ENCODE results near the gene KIF20B. TPM values are rescaled to one million over a fixed set of nuclear protein-coding genes. Genes with fewer than 3 reads are reported as not detected.
"Not testable (repeated sequence)": the region's sequence is repeated elsewhere in the genome, so short reads cannot be mapped to it uniquely, and the experiment has no call there.

Gene KIF20B
- total and polyA plus RNA-seq, 2 of the 8 experiments (the other 6 are each of a cell fraction or from before 2014, with no cell fraction given) = 4.5 to 72.0 TPM

DNA sequence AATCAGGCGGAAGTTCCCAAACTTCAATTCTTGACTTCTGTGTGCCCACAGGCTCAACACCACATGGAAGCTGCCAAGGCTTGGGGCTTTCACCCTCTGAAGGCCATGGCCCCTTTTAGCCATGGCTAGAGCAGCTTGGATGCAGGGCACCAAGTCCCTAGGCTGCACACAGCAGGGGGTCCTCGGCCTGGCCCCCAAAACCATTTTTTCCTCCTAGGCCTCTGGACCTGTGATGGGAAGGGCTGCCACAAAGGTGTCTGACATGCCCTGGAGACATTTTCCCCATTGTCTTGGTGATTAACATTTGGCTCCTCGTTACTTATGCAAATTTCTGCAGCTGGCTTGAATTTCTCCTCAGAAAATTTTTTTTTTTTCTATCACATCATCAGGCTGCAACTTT is 117.6 kb downstream of the KIF20B start:
- CTCF ChIA-PET (ENCODE audit: partially characterized antibody); DNase-seq (ENCODE audit: low read depth in 1 of 2, low spot score in 2 of 2); H3K4me3 ChIP-seq (ENCODE audit: extremely low read depth in 1 of 4, insufficient read depth in 2 of 4, low read depth in 3 of 4, low read length in 4 of 4); H2AK5ac ChIP-seq (ENCODE audit: low read depth, low read length); H2BK12ac ChIP-seq (ENCODE audit: low read depth, low read length); H2BK20ac ChIP-seq (ENCODE audit: low read length); H3K23me2 ChIP-seq (ENCODE audit: low read depth, low read length); H2AFZ ChIP-seq (ENCODE audit: low read length); H3K23ac ChIP-seq (ENCODE audit: insufficient read length); H3K14ac ChIP-seq (ENCODE audit: insufficient read length); H3K9me3 ChIP-seq (ENCODE audit: insufficient read depth in 2 of 2, low read depth in 1 of 2, low read length in 1 of 2); H4K8ac ChIP-seq (ENCODE audit: extremely low read depth, insufficient read depth, low read length); H4K91ac ChIP-seq (replicated peaks; ENCODE audit: insufficient read length, low read length); H2BK15ac ChIP-seq (ENCODE audit: low read length); H3K4me2 ChIP-seq (ENCODE audit: insufficient read depth in 1 of 2, low read depth in 2 of 2, low read length in 2 of 2); H3K56ac ChIP-seq (replicated peaks; ENCODE audit: insufficient read length, low read depth, low read length); H3K9ac ChIP-seq (replicated peaks in 1 of 4; ENCODE audit: extremely low read depth in 1 of 4, low read depth in 3 of 4, low read length in 3 of 4); H3K27ac ChIP-seq (ENCODE audit: low read depth, low read length); H4K20me1 ChIP-seq (replicated peaks in 1 of 2; ENCODE audit: control insufficient read depth in 1 of 2, insufficient read depth in 2 of 2, low read length in 2 of 2); H3K18ac ChIP-seq (ENCODE audit: extremely low read depth, low read length); H3K79me2 ChIP-seq (ENCODE audit: control insufficient read depth in 1 of 2, insufficient read depth in 2 of 2, low read length in 2 of 2); H2BK120ac ChIP-seq (replicated peaks; ENCODE audit: low read depth, low read length); H3K4me1 ChIP-seq (replicated peaks in 1 of 4; ENCODE audit: control insufficient read depth in 3 of 4, insufficient read depth in 4 of 4, low read length in 3 of 4); H3K4ac ChIP-seq (replicated peaks; ENCODE audit: insufficient read length, low read depth, low read length); H3K79me1 ChIP-seq (ENCODE audit: low read depth, low read length); H3K27me3 ChIP-seq (replicated peaks in 1 of 4; ENCODE audit: control insufficient read depth in 3 of 4, extremely low read depth in 1 of 4, insufficient read depth in 3 of 4, low read length in 3 of 4); FAIRE-seq; POLR2A ChIA-PET (ENCODE audit: partially characterized antibody); H2BK5ac ChIP-seq (ENCODE audit: low read depth, low read length); H3K36me3 ChIP-seq (ENCODE audit: control insufficient read depth in 2 of 4, insufficient read depth in 4 of 4, low read length in 3 of 4); H4K5ac ChIP-seq (ENCODE audit: insufficient read length, low read depth, low read length): not testable (repeated sequence)
- WGBS, 2 experiments (ENCODE audit: extremely low coverage in 1 of 2, insufficient coverage in 1 of 2, insufficient read length in 1 of 2, insufficient replicate concordance in 2 of 2, low coverage in 1 of 2, low lambda C conversion rate in 2 of 2, missing lambda C conversion rate in 1 of 2) = 82% methylated on average over 2 of the region's 3 CpGs; no CpG with 5 or more reads in 1 of the 2 experiments

Other genes with a start within 250 kb of the KIF20B start
- gene SLC16A12, start 166.0 kb upstream of the KIF20B start, total RNA-seq (2021; fragmentation: NEBNext Ultra II Directional; extraction: Animal tissue kit (Norgen Biotek cat#: 25700)) = 1.6 and 2.0 TPM in 2 replicates
- gene SLC16A12, start 166.0 kb upstream of the KIF20B start, polyA plus RNA-seq (2011; rRNA removed) = 0.89 and 1.9 TPM in 2 replicates
- gene PANK1, start 56.3 kb upstream of the KIF20B start, total RNA-seq (2021; fragmentation: NEBNext Ultra II Directional; extraction: Animal tissue kit (Norgen Biotek cat#: 25700)) = 39.1 and 40.4 TPM in 2 replicates
- 11.3 and 18.5 TPM in 2 replicates for gene PANK1, start 56.3 kb upstream of the KIF20B start, polyA plus RNA-seq (2011; rRNA removed)